COLO829 (cell line): Measurements from ENCODE around the gene DDX5.
"Not testable (repeated sequence)": the region's sequence is repeated elsewhere in the genome, so short reads cannot be mapped to it uniquely, and the experiment has no call there.

Source experiments
- DNase-seq: peaks from one replicate; pipeline ENCODE4 v3.0.0; 2012; ENCODE audit warnings: low spot score

The DDX5 gene

DNA sequence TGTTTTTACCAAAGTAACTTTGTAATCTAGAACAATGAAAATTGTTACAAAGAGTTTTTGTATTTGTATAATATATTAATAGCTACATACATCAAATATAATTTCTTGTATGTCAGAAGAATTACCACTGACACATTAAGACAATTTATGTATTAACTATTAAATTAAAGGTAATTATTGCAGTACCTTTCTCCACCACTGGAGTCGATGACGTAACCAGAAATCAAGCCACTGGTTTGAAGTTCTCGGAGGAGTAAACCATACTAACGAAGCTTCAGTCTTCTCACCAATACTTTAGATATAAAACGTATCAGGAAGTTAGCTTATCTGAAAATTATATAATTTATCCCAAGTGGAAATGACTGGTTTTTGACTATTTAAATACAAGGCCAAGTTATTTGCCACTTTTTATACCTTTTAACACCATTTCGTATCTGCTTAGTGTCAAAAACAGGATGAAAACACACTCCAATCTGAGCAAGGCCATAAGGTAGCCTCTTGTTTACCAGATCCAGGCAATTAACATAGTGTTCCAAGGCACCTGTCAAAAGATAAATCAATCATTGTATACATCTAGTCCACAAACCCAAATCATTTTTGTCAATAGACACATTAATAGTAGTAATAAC is 13.5 kb downstream of the DDX5 start:
- DNase-seq = no peak

DNA sequence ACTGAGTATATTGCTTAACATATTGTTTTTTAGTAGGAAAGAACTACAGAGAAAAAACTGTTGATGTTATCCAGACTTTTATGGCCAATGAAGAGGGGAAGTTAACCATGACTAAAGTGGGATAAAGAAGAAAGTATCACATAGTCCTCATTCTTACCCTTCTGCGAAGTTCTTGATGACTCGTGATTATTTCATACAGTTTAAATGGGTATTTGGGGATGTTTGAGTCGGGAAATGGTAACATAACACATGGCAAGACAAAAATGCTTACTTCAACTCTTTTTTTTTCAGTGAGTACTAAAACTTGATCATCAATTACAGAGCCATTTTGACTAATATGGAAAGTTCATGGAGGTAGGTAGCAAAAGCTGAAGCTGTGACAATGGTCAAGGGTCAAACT is 14.1 kb downstream of the DDX5 start:
- DNase-seq = no peak

DNA sequence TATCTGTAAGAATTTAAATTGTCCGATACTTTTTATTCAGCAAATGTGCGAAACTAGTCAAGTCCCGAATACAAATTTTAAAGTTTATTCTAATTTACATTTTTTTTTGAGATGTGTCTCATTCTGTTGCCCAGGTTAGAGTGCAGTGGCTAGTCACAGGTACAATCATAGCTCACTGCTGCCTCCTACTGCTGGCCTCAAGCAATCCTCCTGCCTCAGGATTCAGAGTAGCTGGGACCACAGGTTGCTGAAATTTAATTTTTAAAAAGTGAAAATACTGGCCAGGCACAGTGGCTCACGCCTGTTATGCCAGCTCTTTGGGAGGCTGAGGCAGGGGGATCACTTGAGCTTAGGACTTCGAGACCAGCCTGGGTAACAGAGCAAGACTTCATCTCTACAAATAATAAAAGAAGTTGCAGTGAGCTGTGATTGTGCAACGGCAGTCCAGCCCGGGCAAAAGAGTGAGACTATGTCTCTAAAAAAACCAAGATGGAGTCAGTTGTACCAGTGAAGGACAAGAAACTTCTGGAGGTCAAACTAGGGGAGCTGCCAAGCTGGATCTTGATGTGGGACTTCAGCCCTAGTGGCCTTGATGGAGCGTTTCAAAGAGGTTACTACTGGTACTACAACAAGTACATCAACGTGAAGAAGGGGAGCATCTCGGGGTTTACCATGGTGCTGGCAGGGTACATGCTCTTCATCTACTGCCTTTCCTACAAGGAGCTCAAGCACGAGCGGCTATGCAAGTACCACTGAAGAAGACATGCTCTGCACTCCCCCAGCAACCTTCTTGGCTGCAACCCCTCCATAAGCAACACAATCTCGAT is 14.8 kb downstream of the DDX5 start:
- no peak for DNase-seq

DNA sequence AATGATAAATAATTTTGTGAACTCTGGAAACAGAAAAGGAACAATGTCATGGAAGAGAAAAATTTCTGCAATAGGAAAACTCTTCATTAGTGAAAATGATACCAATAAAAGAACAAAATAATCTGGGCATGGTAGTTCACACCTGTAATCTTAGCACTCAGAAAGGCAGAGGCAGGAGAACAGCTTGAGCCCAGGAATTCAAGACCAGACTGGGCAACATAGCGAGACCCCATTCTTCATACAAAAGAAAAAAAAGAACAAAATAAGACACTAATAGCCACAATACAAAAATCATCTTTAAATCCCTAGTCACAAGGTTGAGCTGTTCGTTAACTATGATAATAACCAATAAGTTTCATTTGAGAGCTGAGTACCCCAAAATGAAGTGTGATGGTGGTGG is 17.8 kb downstream of the DDX5 start:
- DNase-seq = no peak

DNA sequence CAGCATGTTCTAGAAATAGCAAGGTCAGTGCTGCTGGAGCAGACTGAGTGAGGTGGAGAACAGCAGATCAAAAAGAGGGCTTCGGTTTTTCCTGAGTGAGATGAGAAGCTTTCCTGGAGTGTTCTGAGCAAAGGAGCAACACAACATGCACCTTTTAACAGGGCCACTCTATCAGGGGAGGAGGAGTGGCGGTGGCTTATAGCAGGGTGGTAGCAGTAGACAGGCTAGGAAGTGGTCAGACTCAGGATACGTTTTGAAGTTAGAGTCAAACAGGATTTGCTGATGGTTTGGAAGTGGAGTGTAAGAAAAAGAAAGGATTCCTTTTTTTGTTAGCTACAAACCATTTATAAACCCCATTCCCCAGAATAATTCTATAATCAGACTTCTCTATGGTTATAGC is 21.7 kb downstream of the DDX5 start:
- DNase-seq = no peak

DNA sequence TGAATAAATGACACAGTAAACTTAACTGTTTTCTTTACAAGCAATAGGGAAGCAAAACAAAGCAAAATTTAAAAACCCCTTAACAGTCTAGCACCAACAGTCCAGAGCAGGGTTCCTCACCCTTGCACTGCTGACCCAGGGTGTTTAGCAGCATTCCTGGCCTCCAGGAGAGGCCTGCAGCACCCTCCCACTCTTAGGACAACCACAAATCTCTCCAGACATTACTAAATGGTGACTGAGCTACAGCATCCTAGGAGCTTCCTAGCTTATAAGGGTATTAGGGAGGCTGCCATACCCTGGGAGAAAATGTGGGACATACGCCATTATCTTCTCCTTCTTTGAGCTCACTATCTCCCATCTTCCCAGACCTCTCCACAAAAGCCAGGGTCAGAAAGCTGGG is 25.1 kb downstream of the DDX5 start:
- DNase-seq = no peak

DNA sequence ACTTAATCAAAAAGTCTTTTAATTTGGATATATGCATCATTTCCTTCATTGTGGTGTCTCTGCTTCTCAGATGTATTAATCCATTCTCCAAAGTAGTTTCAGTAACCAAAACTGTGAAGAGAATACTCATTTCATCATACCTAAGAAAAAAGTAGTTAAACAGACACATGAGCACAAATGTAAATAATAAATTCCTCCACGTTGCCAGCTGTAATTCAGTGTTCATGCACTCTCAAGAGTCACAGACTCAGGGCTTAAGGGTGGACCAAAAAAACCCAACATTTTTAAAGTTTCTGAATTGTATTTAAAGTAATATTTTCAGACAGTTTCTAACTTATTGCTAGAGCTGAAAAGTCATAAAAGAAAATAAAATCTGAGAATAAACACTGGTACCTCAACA is 28.2 kb downstream of the DDX5 start:
- DNase-seq = no peak

DNA sequence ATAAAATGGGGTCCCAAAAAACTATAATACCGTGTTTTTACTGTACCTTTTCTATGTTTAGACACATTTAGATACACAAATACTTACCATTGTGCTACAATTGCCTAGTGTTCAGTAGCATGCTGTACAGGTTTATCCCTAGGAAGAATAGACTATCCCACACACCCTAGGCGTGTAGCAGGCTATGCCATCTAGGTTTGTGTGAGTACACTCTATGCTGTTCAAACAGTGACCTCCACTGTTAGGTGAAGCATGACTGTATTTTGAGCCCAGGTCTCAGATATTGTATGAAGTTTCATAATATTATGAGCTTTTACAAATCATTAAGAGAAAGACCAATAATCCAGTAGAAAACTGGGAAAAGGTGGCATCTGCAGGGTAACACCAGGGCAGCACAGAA is 33.5 kb downstream of the DDX5 start:
- DNase-seq = no peak

DNA sequence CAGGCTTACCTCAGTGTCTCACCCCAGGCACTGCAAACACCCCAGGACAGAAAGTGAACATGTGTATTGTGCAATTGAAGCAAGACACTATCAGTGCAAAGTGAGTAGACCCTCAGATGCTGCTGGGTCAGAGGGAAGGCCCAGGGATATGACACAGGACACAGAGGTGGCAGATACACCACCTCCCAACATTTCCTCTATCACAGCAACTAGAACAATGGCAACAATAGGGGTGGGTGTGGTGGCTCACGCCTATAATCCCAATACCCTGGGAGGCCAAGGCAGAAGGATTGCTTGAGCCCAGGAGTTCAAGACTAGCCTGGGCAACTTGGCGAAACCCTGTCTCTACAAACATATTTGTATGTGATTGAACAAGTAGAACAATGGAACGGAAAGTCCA is 34.6 kb downstream of the DDX5 start:
- no peak for DNase-seq

DNA sequence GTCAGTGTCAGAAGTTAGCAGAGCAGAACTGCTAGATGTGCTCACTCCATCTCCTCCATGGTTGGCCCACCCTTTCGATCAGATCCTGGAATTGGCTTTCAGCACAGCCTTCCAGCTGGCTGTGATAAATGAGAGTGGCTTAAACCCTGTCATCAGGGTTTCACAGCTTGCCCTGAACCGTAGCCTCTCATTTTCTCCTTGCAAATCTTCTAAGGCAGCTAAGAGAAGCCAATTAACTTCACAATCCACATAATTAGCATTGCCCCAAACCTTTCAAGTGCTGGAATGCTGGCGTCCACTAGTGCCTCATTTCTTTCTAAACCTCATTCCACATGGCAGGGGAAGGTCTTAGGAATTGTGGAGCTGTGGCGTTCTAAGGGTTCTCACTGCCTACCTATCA is 35.5 kb downstream of the DDX5 start:
- no peak for DNase-seq

DNA sequence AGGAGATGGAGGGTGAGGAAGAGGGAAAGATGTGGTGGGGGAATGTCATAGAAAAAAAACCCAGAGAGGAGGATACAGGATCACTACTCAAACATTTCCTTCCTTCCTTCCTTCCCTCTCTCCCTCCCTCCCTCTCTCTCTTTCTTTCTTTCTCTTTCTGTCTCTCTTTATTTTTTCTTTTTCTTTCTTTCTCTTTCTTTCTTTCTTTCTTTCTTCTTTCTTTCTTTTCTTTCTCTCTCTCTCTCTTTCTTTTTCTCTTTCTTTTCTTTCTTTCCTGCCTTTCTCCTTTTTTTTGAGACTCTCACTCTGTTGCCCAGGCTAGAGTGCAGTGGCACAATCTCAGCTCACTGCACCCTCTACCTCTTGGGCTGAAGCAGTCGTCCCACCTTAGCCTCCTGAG is 39.3 kb downstream of the DDX5 start:
- not testable (repeated sequence) for DNase-seq

DNA sequence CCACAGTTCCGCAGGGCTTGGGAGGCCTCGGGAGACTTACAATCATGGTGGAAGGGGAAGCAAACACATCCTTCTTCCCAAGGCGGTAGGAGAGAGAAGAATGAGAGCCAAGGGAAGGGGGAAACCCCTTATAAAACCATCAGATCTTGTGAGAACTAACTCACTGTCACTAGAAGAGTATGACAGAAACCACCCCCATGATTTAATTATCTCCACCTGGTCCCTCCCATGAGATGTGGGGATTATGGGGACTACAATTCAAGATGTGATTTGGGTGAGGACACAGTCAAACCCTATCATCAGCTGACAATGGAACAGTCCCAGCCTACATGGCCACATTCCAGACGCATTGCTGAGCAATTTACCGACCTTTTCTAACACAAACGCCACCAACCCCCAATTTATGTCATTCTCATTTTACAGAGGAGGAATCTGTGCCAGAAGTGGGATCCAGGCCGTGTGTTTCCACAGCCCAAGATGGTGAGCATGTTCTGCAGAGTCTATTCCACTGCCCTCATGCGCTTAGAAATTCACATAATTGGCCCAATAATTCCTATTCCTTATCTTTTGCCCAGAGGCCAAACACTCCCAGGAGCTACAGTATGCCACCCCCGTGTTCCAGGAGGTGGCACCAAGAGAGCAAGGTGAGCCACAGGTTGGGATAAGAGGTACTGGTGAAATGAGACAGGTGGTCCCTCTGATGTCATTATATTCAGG is 39.9 kb downstream of the DDX5 start:
- no peak for DNase-seq

DNA sequence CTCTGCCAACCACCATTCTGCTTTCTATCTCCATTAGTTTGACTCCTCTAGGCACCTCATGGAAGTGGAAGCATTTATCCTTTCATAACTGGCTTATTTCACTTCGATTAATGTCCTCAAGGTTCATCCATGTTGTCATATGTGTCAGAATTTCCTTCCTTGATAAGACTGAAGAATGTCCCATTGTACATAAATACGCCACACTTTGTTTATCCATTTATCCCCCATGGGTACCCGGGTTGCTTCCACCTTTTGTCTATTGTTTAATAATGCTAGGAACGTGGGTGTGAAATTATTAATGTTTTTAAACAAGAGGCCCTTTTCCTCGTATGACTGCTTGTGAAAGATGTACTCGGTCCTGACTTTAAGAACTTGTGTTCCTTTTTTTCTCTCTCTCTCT is 44.3 kb downstream of the DDX5 start:
- DNase-seq = peak; percentile 20

DNA sequence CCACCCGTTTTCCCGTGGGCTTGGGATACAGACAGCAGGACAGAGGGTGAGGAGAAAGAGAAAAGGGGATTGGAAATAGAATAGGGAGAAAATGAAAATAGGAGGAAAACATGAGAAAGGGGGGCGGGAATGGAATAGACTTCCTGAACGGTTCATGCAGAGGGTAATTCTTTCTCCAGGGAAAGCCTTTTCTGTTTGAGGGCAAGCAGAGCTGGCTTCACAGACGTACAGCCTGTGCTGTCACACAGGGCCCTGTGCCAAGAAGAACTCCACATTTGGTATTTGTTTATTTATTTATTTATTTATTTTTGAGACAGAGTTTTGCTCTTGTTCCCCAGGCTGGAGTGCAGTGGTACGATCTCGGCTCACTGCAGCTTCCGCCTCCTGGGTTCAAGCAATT is 45.1 kb downstream of the DDX5 start:
- DNase-seq = no peak

DNA sequence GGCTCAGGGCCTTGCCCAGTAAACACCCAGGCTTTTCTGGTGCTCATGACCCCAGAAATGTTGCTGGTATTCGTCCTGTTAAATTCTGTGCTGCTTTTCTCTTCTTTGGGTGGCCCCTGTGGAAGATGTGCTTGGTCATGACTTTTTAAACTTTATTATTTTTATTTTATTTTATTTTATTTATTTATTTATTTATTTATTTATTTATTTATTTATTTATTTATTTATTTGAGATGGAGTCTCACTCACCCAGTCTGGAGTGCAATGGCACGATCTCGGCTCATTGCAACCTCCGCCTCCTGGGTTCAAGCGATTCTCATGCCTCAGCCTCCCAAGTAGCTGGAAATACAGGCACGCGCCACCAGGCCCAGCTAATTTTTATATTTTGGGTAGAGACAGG is 46.3 kb downstream of the DDX5 start:
- not testable (repeated sequence) for DNase-seq

DNA sequence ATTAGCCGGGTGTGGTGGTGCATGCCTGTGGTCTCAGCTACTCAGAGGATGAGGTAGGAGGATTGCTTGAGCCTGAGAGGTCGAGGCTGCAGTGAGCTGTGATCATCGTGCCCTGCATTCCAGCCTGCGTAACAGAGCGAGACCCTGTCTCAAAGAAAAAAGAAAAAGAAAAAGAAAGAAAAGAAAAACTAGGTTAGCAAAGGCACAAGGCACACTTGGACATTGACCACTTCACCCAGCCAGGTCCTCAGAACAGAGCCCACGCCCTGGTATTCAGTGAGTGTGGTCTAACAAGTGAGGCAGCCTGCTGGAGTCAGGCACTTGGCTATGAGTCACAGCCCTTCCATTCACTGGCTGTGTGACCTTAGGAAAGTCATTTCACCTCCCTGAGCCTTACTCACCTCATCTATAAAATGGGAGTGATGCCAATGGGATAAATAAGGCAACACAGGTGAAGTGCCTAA is 46.8 kb downstream of the DDX5 start:
- DNase-seq = no peak

DNA sequence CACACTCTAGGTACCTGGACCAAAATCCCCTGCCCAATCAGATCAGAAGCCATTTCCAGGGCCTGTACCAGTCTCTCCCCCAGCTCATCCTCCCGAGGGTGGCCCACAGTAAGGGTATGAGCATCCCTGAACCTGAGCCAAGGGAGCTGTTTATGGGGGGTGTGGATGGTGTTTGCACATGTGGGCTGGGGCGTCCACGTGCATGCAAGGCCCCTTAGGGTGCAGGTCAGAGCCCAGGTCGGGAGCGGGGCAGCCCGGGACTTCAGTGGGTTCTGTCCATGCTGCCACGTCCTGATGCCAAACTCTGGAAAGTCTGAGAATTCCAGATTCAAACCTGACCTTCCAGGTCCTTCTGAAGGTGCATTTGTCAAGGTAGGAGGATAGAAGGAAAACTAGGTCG is 47.3 kb downstream of the DDX5 start:
- DNase-seq = no peak

DNA sequence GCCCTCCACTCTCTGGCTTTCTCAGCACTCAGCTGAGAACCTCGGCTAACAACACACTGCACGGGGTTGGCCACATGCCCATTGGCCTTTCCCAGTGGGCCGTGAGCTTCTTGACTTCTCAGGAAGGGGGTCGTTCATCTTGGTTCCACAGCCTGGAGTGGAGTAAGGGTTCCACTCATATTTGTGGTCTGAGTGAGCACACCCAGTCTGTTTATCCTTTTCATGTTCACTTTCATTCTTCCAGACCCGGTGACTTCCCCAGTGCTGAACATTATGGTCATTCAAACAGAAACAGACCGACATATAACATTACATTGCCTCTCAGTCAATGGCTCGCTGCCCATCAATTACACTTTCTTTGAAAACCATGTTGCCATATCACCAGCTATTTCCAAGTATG is 48.9 kb downstream of the DDX5 start:
- no peak for DNase-seq

DNA sequence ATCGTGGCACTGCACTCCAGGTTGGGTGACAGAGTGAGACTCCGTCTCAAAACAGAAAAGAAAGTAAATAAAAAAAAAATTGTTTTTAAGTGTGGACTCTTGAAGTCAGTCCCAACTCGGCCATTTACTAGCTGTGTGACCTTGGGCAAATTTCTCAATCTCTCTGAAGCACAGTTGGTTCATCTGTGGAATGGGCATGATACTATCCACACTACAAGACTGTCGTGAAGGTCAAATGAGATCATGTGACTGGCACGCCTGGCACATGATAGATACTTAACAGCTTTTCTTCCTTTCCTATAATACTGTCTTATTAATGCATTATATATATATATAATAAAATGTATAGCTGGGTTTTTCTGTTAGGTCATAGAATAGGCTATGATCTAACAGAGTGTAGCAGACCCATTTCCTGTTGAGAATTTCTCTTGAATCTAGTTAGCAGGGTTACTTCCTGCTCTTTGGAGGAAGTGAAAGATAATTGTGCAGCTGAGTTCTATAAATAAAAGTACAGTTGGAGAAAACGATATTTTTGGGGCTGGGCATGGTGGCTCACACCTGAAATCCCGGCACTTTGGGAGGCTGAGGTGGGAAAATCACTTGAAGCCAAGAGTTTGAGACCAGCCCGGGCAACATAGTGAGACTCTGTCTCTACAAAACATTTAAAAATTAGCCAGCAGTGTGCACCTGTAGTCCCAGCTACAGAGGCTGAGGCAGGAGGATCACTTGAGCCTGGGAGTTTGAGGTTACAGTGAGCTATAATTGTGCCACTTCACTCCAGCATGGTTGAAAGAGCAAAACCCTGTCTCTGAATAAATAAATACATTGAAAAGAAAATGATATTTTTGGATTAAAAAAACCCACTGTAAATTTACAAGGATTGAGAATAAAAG is 49.9 kb downstream of the DDX5 start:
- DNase-seq = no peak

DNA sequence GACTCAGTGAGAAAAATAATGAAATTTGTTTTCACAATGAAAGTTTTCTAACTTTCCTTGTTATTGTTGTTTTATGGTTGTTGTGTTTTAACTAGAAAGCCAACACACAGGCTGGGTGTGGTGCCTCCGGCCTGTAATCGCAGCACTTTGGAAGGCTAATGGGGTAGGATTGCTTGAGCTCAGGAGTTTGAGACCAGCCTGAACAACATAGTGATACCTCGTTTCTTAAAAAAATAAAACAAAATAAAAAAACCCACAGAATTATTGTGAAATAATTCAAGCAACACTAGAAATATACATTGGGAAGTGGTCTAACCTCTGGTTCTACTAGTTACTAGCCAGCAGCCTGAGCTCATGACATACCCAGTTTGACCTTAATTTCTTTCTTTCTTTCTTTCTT is 56.5 kb downstream of the DDX5 start:
- DNase-seq = no peak

DNA sequence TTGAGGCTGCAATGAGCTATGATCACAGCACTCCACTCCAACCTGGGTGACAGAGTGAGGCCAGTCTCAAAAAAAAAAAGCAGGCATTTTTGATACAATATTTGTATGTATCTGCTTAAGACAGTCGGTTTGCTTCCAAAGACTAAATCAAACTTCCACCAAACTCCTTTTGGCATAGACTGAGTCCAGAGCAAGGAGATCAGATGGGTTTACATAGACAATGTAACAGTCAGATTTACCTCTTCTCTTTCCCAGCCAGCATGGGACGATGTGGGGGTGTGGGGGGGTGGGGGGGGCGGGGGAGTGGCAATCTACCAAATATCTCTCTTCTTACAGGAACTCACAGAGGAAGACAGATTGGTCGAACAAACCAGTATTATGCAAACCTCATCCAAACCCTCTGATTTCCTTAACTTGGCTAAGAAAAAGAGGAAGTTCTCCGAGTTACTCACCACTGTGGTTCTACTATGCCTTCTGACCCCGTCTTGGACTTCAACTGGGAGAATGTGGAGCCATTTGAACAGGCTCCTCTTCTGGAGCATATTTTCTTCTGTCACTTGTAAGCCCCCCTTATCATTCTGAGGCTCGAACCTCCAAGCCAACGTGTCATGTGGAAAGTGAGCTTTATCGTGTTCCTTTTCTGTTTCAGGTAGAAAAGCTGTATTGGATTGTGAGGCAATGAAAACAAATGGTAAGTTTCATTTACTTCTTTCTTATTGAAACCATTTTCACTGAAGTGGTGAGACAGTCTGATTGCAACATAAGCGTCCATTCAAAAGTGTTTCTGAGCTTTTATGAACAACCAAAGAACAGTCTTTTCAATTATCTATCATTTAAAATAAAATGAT is 57.2 kb downstream of the DDX5 start, which contains the start of gene MILR1:
TSS of gene MILR1 (plus strand) at position 451 of the 848 bp plus-strand sequence. CDS start at position 505, 54 bp downstream.
- peak; percentile 55 for DNase-seq
